ENCODE results near the gene MAML2. TPM values are rescaled to one million over a fixed set of nuclear protein-coding genes. Genes with fewer than 3 reads are reported as not detected.

The MAML2 gene
- total RNA-seq, 1 experiment from 2014 or later: 2.7 TPM

DNA sequence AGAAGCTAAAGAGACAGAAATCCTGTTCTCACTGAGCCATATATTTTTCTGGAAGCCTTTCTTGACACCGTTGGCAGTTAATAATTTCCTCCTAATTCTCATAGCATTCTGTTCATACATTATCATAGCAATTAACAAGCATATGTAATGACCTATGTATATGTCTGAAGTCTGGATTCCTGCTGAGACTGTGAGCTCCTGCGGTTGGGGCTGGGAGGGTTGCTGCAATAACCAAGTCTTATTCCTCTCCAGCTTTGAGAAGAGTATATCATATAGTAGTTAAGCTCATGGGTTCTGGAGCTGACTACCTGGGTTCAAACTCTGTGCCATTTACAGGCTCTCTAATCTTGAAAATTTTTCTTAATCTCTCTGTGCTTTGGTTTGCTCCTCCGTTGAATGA, 175.2 kb downstream of the MAML2 start:
- TF ChIP-seq, protein P1, sequence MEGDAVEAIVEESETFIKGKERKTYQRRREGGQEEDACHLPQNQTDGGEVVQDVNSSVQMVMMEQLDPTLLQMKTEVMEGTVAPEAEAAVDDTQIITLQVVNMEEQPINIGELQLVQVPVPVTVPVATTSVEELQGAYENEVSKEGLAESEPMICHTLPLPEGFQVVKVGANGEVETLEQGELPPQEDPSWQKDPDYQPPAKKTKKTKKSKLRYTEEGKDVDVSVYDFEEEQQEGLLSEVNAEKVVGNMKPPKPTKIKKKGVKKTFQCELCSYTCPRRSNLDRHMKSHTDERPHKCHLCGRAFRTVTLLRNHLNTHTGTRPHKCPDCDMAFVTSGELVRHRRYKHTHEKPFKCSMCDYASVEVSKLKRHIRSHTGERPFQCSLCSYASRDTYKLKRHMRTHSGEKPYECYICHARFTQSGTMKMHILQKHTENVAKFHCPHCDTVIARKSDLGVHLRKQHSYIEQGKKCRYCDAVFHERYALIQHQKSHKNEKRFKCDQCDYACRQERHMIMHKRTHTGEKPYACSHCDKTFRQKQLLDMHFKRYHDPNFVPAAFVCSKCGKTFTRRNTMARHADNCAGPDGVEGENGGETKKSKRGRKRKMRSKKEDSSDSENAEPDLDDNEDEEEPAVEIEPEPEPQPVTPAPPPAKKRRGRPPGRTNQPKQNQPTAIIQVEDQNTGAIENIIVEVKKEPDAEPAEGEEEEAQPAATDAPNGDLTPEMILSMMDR (conservative IDR thresholded peaks at IDR 0.05): no peak
- Histone ChIP-seq H3K9ac (ENCODE audit: extremely low read depth, insufficient read length, low read length) (no peak overlapping the region), H4K91ac (ENCODE audit: insufficient read length, low read depth, low read length) (no peak overlapping the region), H3K56ac (ENCODE audit: insufficient read length, low read depth, low read length) (no peak overlapping the region), H3K79me1 (ENCODE audit: insufficient read depth, low read depth, low read length, poor library complexity, severe bottlenecking) (no peaks in the 10 kb centered on the region), H3K14ac (ENCODE audit: insufficient read depth, low read length) (no peak overlapping the region), H3K23ac (ENCODE audit: insufficient read length, low read depth, low read length) (no peak overlapping the region), H4K20me1 (ENCODE audit: control insufficient read depth, insufficient read depth, insufficient read length) (no peaks in the 10 kb centered on the region), H3K4ac (ENCODE audit: low read depth, low read length) (no peak overlapping the region), H3K79me2 (ENCODE audit: insufficient read depth, low read length) (no peaks in the 10 kb centered on the region), H3T11ph (ENCODE audit: low read length) (no peak overlapping the region), H2AK5ac (ENCODE audit: insufficient read length, low read length) (no peak overlapping the region), H2BK5ac (ENCODE audit: insufficient read length, low read length) (no peak overlapping the region), H3K9me3 (ENCODE audit: control insufficient read depth, low read depth, low read length) (no peaks in the 10 kb centered on the region), H2BK20ac (ENCODE audit: low read depth, low read length, poor library complexity, severe bottlenecking) (no peak overlapping the region), H3K27ac (ENCODE audit: insufficient read length, low read depth, low read length) (no peak overlapping the region), H2BK12ac (ENCODE audit: insufficient read length, low read depth, low read length) (no peak overlapping the region), H2BK15ac (ENCODE audit: low read depth, low read length) (no peak overlapping the region), H3K18ac (ENCODE audit: insufficient read length, low read depth, low read length) (no peak overlapping the region), H3K4me2 (ENCODE audit: insufficient read depth, insufficient read length, low read length) (no peak overlapping the region), H4K8ac (replicated peaks; ENCODE audit: insufficient read length, low read depth, low read length) (no peak overlapping the region), H2BK120ac (ENCODE audit: low read depth, low read length, poor library complexity, severe bottlenecking) (no peak overlapping the region), H2AFZ (ENCODE audit: low read length) (no peak overlapping the region), H3K23me2 (ENCODE audit: insufficient read length, low read depth, low read length, poor library complexity, severe bottlenecking) (no peaks in the 10 kb centered on the region), H3K4me1 (ENCODE audit: insufficient read depth, low read length) (peaks cover 3% of the 10 kb centered on the region; the same call in 1 of the 2 replicates), H3K27me3 (ENCODE audit: insufficient read depth, low read length) (no peaks in the 10 kb centered on the region), H4K5ac (ENCODE audit: insufficient read length, low read depth, low read length) (no peak overlapping the region)
- Mint-ChIP-seq H3K4me3 (no peak overlapping the region), H3K36me3 (ENCODE audit: insufficient read depth in 1 of 3, low read depth in 3 of 3) (no peaks in the 10 kb centered on the region), H3K9me3 (no peaks in the 10 kb centered on the region), H3K27me3 (ENCODE audit: low read depth) (no peaks in the 10 kb centered on the region), H3K27ac (no peak overlapping the region), H3K4me1 (peaks cover 18 to 24% of the 10 kb centered on the region in 2 experiments)
- WGBS (ENCODE audit: extremely low coverage, insufficient read length, low lambda C conversion rate): no CpG with 5 or more reads among the region's 3 CpGs
- DNase-seq: no peak
